HG02870 (cell line): Measurements from ENCODE around the gene SNX32.
"Not testable (repeated sequence)": the region's sequence is repeated elsewhere in the genome, so short reads cannot be mapped to it uniquely, and the experiment has no call there.

Experiments used
- ATAC-seq: cut with Tn5 transposase; IDR thresholded peaks from one replicate; pipeline ENCODE4 v1.9.1; 2021; ENCODE audit warnings: mild to moderate bottlenecking, moderate library complexity; ENCODE audit not compliant: unreplicated experiment

The SNX32 gene

GRCh38 chr11:65822776-65823528 lies 10.8 kb upstream of the SNX32 start:
- ATAC-seq, result no peak

- no peak for ATAC-seq
These were observed 6.6 kb upstream of the SNX32 start for GRCh38 chr11:65826984-65827735.

- ATAC-seq, result no peak
These were observed 4.3 kb upstream of the SNX32 start for GRCh38 chr11:65829459-65829858.

DNA sequence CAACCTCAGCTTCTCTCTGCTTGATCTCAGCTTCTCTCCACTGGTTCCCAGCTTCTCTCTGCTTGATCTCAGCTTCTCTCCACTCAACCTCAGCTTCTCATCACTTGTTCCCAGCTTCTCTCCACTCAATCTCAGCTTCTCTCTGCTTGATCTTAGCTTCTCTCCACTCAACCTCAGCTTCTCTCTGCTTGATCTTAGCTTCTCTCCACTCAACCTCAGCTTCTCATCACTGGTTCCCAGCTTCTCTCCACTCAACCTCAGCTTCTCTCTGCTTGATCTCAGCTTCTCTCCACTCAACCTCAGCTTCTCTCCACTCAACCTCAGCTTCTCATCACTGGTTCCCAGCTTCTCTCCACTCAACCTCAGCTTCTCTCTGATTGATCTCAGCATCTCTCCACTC lies 1.5 kb upstream of the SNX32 start:
- not testable (repeated sequence) for ATAC-seq

- ATAC-seq, result no peak
These were observed 439 bp downstream of the SNX32 start for GRCh38 chr11:65834202-65834601.

DNA sequence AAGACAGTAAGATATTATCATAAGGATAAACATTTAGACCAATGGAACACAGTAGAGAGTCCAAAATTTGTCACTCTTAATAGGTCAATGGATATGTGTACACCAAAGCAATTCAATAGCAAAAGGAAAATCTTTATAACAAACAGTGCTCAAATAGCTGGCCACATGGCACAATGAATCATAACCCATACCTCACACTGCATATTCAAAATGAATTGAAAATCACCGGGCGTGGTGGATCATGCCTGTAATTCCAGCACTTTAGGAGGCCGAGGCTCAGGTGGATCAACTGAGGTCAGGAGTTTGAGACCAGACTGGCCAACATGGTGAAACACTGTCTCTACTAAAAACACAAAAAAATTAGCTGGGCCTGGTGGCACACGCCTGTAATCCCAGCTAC lies 8.4 kb downstream of the SNX32 start:
- no peak for ATAC-seq

DNA sequence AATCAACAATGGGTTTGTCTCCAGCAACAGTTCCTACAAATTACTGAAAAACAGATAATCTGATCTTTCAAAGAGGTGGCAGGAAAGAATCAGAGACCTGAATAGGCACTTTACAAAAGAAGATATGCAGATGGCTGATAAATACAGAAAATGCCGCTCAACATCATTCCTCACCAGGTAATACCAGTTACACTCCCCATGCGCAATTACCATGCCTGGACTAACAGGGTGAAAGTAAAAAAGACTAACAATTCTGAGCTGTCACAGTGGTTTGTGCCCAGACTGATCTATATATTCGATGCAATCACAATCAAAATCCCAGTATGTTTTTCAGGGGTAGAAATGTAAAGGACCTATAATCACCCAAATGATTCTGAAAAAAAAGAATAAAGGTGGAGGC lies 10.0 kb downstream of the SNX32 start:
- ATAC-seq, result no peak

GRCh38 chr11:65844231-65844872 lies 10.6 kb downstream of the SNX32 start:
- ATAC-seq, result no peak

- ATAC-seq, result no peak
These were observed 14.0 kb downstream of the SNX32 start for GRCh38 chr11:65847746-65848145.

DNA sequence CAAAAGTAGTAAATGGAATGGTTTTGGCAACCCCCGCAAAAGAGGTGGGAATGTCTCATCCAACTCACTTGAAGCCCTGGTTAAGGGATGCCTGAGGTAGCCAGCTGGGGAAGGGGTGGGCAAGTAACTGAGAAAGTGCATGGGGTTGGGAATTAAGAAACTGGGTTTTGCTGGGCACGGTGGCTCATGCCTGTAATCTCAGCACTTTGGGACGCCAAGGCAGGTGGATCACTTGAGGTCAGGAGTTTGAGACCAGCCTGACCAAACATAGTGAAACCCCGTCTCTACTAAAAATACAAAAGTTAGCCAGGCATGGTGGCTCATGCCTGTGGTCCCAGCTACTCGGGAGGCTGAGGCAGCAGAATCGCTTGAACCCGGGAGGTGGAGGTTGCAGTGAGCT lies 14.9 kb downstream of the SNX32 start:
- not testable (repeated sequence) for ATAC-seq

- ATAC-seq, result no peak
These were observed 15.6 kb downstream of the SNX32 start for GRCh38 chr11:65849366-65849765.

GRCh38 chr11:65849771-65850216 lies 16.0 kb downstream of the SNX32 start:
- no peak for ATAC-seq

DNA sequence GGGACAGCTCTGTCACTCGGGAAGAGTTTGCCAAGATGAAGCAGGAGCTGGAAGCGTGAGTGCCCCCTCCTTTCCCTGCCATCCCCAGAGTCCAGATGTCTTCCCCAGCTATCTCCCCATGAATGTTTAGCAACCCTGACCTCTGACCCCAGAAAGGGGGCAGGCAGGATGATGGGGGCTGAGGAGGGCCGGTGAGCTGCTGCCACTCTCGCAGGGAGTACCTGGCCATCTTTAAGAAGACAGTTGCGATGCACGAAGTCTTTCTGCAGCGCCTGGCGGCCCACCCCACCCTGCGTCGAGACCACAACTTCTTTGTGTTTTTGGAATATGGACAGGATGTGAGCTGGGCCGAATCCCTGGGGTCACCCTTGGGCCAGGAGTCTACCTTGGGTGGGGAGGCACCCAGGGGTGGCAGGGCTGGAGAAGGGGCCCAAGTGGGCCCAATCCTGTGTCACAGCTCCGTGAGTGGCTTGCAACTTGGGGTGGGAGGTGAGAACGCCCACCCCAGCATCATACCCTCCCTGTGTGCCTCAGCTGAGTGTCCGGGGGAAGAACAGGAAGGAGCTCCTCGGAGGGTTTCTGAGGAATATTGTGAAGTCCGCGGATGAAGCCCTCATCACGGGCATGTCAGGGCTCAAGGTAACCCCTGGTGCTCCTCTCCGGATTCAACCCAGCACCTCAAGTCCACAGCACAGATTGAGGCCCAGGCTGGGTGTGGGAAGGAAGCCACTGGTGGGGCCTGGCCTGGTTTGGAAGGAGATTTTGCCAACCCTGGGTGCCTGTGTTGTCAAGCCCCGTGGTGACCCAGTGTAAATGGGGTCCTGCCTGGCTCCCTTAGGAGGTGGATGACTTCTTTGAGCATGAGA lies 16.7 kb downstream of the SNX32 start:
- no peak for ATAC-seq

DNA sequence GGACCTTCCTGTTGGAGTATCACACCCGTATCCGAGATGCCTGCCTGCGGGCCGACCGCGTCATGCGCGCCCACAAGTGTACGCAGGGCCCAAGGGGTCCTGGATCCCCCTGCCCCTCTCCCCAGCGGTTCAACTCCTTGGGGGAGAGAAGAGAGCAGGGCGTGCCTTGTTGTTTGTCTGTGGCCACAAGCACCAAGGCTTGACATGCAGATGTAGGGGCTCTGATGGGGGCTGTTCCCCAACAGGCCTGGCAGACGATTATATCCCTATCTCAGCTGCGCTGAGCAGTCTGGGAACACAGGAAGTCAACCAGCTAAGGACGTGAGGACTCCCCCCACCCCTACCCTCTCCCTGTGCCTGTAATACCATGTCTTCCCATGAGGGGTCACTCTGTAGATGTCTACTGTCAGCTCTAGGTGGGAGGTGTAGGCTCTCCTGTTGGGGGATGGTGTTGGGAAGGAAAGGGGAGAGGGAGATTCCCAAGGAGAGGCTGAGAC lies 17.4 kb downstream of the SNX32 start:
- no peak for ATAC-seq

GRCh38 chr11:65851811-65852507 lies 18.2 kb downstream of the SNX32 start:
- ATAC-seq, result no peak

DNA sequence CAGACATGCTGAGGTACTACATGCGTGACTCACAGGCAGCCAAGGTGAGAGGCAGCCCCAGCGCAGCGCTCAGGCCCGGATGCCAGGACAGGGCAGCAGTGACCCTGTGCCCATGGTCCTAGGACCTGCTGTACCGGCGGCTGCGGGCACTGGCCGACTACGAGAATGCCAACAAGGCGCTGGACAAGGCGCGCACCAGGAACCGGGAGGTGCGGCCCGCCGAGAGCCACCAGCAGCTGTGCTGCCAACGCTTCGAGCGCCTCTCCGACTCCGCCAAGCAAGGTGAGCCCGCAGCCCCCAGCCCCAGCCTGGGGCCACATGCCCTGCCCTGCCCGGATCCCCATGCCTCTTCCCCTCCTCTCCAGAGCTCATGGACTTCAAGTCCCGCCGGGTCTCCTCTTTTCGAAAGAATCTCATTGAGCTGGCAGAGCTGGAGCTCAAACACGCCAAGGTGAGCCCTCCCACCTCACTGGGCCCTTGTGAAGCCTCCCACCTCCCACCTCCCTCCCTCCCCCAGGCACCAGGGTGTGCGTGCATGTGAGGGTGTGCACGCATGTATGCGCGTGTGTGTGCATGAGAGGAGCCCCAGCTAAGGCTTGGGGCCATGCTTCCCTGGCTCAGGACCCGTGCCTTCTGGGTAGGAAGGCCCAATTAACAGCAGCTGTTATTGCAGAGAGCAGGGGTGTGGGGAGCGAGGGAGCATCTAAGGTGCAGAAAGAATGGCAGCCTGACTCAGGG lies 18.9 kb downstream of the SNX32 start:
- no peak for ATAC-seq

- ATAC-seq, result no peak
These were observed 19.6 kb downstream of the SNX32 start for GRCh38 chr11:65853246-65853979.

DNA sequence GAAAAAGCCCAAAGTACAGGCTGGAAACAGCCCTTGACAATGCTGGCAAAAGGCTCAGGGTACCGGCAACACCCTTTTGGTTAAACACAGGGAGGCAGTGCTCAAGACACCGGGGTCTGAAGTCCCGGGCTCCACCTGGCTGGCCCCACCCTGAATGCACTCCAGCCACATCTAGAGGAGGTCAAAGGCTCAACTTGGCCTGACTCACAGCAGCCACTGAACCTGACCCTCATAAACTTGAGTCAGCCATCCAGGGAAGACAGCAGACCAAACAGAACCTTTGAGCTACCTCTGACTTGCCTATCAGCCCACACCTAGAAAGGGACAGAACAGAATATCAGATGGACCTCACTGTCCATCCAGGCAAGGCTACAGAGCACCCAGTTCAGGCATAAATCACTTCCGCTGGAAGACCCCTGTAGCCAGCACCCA lies 20.4 kb downstream of the SNX32 start:
- no peak for ATAC-seq
